GM18499 (cell line): ENCODE results near the gene ETV5.

ENCODE experiments used
- ATAC-seq: cut with Tn5 transposase; IDR thresholded peaks from one replicate; pipeline ENCODE4 v1.9.1; 2021; ENCODE audit warnings: moderate number of reproducible peaks; ENCODE audit not compliant: insufficient read depth, unreplicated experiment

ETV5 gene

DNA sequence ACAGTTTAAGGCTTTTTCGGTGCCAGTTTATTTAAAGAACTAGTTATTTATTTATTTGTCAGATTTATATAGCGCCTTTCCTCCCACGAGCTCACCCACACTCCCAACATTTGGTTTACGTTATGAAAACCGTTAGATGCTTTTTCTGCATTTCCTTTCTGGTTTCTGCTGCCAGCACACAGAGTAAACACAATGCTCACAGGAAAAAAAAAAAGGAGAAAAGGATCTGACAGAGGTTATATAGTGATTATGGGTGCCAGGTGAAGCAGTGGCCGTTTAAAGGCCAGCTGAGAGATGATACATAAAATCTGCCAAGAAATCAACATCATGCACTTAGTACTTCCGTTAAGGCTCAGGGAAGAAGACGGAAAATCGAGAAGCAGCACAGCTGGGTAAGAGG is 37.9 kb downstream of the ETV5 start:
- ATAC-seq = no peak

- no peak for ATAC-seq
These were observed 38.3 kb downstream of the ETV5 start for GRCh38 chr3:186070550-186070949.

GRCh38 chr3:186070133-186070532 is 38.8 kb downstream of the ETV5 start:
- no peak for ATAC-seq

DNA sequence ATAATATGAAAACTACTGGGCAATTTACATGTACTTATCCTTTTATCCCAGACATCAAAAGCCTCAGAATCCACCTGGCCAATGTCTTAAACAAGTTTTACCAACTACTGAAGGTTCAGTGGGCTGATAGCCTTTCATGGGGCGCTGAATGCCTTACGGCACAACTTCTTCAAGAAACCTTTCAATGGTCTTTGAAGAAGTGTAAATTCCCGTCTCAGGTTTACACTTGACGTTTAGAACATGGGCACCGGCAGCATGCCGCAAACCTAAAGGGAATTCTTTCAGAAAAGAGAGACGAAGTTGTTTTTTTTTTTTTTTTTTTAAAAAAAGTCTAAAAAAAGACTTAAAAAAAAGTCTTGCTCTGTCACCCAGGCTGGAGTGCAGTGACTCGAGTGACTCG is 39.7 kb downstream of the ETV5 start:
- no peak for ATAC-seq

DNA sequence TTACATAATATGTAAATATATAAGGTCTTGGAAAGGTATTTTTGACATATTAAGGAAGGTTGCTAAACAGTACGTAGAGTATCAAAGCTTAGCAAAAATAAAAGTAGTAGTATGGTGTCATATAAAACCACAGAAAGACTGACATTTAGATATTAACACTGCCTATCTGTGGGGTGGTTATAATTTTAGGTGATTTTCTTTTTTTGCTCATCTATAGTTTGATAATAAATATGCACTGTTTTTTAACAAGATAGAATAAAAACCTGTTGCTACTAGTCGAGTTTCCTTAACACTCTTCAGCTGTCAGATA is 40.7 kb downstream of the ETV5 start:
- no peak for ATAC-seq

DNA sequence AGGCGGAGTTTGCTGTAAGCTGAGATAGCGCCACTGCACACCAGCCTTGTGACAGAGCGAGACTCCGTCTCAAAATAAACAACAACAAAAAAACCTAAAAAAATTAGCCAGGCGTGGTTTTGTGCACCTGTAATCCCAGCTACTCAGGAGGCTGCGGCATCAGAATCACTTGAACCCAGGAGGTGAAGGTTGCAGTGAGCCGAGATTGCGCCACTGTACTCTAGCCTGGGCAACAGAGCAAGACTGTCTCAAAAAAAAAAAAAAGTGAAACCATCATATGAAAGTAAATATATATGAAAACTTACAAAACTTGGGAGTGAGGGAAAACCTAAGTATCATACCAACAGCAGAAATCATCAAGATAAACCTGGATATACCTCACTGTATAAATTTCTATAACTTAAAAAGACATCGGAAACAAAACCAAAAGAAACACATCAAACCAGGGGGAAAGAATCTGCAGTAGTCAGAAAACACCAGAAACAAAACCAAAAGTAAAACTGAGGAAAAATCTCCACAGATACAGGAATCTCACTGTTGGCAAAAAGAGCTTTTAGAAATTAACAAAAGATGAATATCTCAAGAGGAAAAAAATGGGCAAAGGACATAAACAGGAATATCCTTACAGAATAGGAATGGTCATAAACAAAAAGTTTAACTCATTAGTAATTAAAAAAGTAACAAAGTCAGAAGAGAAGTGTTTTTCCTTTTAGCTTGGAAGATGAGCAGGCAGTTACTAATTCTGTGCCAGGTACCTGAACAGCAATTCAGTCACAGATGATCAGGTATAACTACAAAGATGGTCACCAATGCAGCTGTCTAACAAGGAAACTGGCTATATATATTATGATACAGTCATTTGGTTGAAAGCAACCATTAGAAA is 41.3 kb downstream of the ETV5 start:
- no peak for ATAC-seq

DNA sequence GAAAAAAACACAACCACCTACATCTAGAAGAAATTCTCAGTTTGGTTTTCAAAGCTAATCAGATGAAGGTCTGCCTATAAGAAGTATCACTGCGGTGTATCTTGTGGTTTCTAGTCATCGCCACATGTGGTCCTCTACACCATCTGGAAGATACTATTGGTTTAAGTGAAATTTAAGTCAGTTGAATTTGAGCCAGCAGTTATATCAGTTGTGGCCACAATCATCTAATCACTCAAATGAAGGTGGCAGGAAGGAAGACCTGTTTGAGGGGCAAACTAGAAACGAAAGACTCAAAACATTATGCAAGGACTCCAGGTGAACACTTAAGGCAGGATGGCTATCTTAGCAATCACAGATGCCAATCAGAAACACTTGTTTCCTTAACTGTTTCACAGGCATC is 48.7 kb downstream of the ETV5 start:
- ATAC-seq = peak; percentile 55

DNA sequence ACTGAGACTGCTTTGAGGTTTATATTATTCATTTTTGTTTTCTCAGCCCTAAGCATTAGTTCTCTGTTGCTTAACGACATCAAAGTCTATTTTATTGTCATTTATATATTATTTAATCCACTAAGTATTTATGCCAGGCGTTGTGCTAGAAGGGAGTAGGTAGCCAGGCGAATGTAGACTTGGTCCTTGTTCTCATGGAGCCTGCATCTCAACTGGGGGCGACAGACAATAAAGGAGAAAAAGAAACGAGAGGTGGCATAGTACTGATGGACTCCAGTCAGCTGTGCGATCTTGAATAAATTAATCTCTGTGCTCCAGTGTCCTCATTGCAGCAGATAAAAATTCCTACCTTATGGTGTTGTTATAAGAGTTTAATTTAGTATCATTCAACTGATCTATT is 49.7 kb downstream of the ETV5 start:
- no peak for ATAC-seq

DNA sequence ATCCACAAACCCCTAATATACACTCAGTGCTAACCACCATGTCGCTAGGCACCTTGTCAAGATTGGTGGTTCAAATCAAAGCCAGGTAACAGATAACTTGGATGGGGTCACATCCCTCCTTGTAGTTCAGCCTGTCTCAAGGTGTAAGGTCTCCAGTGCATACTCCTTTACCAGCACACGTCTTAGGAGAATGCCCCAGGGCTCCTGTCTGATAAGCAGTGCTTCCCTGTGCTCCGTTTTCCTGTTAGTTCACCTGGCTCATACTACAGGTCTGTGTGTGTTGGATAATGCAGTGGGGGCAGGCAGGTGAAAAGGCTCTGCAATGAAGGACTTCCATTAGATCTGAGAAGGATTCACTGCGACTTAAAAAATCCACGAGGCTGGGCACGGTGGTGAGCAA is 50.7 kb downstream of the ETV5 start:
- ATAC-seq = no peak

GRCh38 chr3:186057594-186057993 is 51.3 kb downstream of the ETV5 start:
- no peak for ATAC-seq

DNA sequence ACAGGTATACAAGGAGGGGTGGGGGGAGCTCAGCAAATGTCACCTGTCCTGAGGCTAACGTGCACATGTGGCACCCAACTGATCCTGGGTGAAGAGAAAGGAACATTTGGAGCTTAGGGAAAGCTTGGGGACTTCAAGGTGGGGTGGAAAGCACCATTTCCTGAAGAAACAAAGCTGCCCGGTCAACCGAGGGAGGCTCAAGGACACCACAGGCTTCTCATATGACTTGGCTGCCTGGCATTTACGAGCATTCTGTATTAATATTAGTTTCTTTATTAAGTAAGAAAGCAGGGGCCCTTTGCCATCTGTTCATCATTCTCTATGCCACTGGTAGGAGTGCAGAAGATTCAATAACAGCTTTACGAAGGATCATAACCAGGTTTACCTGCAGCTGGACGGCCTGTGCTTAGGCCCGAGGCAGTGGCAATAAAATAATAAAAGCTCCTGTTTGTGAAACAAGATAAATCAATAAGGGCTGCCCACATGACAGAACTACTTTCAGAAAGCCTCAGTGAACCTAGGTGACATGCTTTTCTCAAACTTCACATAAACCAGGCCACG is 54.0 kb downstream of the ETV5 start:
- no peak for ATAC-seq

- no peak for ATAC-seq
These were observed 54.7 kb downstream of the ETV5 start for GRCh38 chr3:186053954-186054791.

- no peak for ATAC-seq
These were observed 56.6 kb downstream of the ETV5 start for GRCh38 chr3:186052096-186052840.

DNA sequence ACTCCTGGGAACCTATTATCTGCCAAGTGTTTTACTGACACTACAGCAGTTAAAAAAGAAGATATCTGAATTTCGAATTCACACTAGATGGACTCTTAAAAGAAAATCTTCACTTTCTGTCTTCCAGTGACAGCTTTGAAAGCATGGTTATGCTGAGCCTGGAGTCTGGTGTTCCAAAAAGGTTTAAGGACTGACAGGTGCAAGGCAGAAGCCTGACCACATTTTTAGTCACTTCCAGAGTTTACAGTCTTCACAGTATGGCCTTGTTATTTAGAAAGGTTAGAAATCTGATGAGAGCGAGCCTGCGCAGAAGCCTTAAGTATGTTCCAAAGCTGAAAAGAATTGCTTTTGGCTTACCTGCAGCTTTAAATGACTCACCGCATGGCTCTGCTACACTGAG is 59.9 kb downstream of the ETV5 start:
- ATAC-seq = no peak

GRCh38 chr3:186048119-186048518 is 60.8 kb downstream of the ETV5 start:
- ATAC-seq = no peak

DNA sequence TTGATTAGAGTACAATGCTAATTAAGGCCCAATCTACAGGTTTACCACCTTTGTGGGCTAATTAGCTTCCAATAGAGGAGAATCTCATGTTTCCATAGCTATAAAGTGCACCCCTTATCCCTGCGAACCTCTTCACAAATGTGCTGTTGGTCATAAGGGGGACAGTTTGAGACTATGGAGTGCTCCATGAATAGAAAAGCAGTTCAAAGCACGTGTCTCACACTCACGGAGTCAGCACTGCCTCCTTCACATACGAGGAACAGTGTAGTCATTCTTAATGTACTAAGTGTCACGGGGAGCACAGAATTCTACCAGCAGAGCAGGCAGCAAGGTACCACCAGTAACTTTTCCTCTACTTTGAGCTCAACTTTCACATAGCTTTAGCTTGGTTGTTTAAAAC is 62.1 kb downstream of the ETV5 start:
- no peak for ATAC-seq

DNA sequence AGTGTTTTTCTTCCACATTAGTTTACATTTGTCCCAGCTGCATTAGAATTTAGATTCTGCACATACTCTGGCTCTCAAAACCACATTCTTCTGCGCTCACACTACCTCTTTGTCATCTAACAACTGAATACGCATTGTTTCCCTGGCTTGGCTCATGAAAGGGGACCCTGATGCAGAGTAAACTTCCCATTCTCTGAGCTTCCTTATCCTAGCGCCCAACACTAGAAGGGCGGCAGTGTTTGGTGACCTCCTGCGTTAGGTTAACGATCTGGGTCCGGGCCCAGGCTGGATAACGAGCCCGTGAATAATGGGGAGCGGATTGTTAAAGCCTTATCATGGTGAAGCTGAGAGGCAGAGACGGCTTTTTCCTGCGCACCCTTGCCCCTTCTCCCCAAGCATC is 63.9 kb downstream of the ETV5 start:
- ATAC-seq = no peak

DNA sequence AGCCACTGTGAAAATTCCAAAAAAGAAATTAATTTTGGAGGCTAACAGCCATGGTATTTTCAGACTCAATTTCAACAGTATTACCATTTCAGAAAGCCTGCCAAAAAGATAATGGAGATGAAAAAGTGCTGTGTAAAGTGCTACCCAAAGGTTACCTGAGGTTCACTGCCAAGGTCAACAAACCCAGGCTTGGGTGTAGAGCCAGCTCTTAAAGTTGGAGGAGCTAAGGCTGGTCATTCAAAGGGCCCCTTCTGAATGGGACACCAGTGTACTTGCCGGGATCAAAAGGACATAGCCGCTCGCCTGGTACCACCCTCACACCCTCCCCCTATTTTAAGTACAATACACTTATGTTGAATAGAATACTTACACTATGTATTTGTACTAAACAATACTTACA is 64.5 kb downstream of the ETV5 start:
- ATAC-seq = no peak

GRCh38 chr3:186042521-186043202 is 66.2 kb downstream of the ETV5 start:
- ATAC-seq = no peak

GRCh38 chr3:186042036-186042435 is 66.9 kb downstream of the ETV5 start:
- no peak for ATAC-seq
